Activated CD8-positive, alpha-beta memory T cell treated with anti-CD3 and anti-CD28 coated beads, Interleukin-2, amount 50 U/mL, for 24 hours (primary cell): ENCODE measurements around the gene TNIP1.

Experiments used
- DNase-seq: peaks from one replicate; pipeline ENCODE4 v3.0.0-alpha.2; 2020; ENCODE audit errors: extremely low read depth

Gene TNIP1

GRCh38 chr5:151022511-151023018 lies 58.3 kb downstream of the TNIP1 start:
- no peak for DNase-seq

GRCh38 chr5:151021746-151022145 lies 59.1 kb downstream of the TNIP1 start:
- DNase-seq = no peak

- no peak for DNase-seq
Observed at GRCh38 chr5:151020304-151021110, 60.3 kb downstream of the TNIP1 start, which contains the start of gene GPX3. Gene GPX3 (plus strand): TSS chr5:151020591. CDS start chr5:151020655, 64 bp downstream.

- DNase-seq = no peak
Observed at GRCh38 chr5:151019331-151019730, 61.5 kb downstream of the TNIP1 start.

- no peak for DNase-seq
Observed at GRCh38 chr5:151018846-151019245, 62.0 kb downstream of the TNIP1 start.

GRCh38 chr5:151017897-151018296 lies 62.9 kb downstream of the TNIP1 start:
- no peak for DNase-seq

- DNase-seq = no peak
Observed at GRCh38 chr5:151016700-151017099, 64.1 kb downstream of the TNIP1 start.

- DNase-seq = no peak
Observed at GRCh38 chr5:151015974-151016587, 64.8 kb downstream of the TNIP1 start.

GRCh38 chr5:151014680-151015343 lies 66.0 kb downstream of the TNIP1 start:
- DNase-seq = no peak

- DNase-seq = no peak
Observed at GRCh38 chr5:151012862-151013261, 68.0 kb downstream of the TNIP1 start.

- no peak for DNase-seq
Observed at GRCh38 chr5:151008906-151009305, 71.9 kb downstream of the TNIP1 start.

GRCh38 chr5:151008210-151008491 lies 72.7 kb downstream of the TNIP1 start:
- no peak for DNase-seq

GRCh38 chr5:151007430-151008209 lies 73.2 kb downstream of the TNIP1 start:
- DNase-seq = no peak

- no peak for DNase-seq
Observed at GRCh38 chr5:151006704-151007334, 74.0 kb downstream of the TNIP1 start.

GRCh38 chr5:151005950-151006576 lies 74.8 kb downstream of the TNIP1 start:
- no peak for DNase-seq

- no peak for DNase-seq
Observed at GRCh38 chr5:151005187-151005949, 75.5 kb downstream of the TNIP1 start.

- DNase-seq = no peak
Observed at GRCh38 chr5:151004499-151004898, 76.3 kb downstream of the TNIP1 start.

- no peak for DNase-seq
Observed at GRCh38 chr5:151003503-151003860, 77.4 kb downstream of the TNIP1 start.

GRCh38 chr5:151002681-151003502 lies 77.9 kb downstream of the TNIP1 start:
- no peak for DNase-seq
